ENCODE data around the gene SLC25A39. TPM values are rescaled to one million over a fixed set of nuclear protein-coding genes. Genes with fewer than 3 reads are reported as not detected.

SLC25A39 gene
- total and polyA plus RNA-seq, 2 of the 13 experiments (the other 11 are each of a cell fraction or from before 2014, with no cell fraction given), result 144 to 151 TPM

DNA sequence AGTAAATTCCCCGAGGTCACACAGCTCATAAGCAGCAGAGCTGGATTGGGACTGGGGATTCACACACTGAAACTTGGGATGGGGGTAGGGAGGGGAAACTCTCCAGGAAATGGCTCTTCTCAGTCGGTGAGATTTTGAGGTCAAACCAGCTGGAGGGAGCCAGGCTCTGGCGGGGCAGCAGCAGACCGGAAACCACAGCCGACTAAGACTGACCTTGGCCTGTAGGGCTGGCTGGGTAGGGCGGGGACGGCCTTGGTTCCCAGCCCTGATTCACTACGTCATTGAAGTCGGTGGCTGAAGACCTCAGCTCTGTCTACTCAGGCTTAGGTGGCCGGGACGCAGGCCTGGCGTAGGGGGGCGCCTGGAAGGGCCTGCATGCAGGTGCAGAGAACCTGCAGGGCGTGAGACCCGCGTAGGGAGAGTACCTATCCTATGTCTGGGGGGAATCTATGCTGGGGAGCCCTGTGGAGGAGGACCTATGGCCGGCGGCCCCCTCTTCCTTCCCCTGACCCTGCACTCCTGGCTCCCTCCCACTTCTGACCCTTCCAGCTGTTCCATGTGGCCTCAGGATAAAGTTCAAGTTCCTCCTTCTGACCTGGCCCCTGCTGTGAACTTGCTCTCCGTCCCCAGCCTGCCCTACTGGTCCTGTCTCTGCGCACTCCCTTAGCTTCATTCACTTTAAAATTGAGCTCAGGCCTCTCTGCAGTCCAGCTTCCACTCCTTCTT, 44.8 kb downstream of the SLC25A39 start (continued):
- TF ChIP-seq ZMYM2 (CRISPR knock-in tag; IDR thresholded peaks at IDR 0.05), result peak; percentile 69
- peak; percentile 24; the same call in 1 of the 2 replicates for TF ChIP-seq ZBTB38 (CRISPR knock-in tag; IDR thresholded peaks at IDR 0.05)
- TF ChIP-seq ZNF557 (CRISPR knock-in tag; IDR thresholded peaks at IDR 0.05), result no peak
- TF ChIP-seq, protein P1, sequence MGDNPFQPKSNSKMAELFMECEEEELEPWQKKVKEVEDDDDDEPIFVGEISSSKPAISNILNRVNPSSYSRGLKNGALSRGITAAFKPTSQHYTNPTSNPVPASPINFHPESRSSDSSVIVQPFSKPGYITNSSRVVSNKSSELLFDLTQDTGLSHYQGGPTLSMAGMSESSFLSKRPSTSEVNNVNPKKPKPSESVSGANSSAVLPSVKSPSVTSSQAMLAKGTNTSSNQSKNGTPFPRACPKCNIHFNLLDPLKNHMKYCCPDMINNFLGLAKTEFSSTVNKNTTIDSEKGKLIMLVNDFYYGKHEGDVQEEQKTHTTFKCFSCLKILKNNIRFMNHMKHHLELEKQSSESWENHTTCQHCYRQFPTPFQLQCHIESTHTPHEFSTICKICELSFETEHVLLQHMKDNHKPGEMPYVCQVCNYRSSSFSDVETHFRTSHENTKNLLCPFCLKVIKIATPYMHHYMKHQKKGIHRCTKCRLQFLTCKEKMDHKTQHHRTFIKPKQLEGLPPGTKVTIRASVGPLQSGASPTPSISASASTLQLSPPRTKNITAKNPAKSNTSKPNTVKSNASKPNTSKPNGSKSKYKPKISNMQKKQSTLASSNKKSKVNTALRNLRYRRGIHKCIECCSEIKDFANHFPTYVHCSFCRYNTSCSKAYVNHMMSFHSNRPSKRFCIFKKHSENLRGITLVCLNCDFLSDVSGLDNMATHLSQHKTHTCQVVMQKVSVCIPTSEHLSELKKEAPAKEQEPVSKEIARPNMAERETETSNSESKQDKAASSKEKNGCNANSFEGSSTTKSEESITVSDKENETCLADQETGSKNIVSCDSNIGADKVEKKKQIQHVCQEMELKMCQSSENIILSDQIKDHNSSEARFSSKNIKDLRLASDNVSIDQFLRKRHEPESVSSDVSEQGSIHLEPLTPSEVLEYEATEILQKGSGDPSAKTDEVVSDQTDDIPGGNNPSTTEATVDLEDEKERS (CRISPR knock-in tag; IDR thresholded peaks at IDR 0.05), result no peak
- 0 out of 2 replicates have a peak, but pooled peaks have one; percentile 34 for TF ChIP-seq ZNF317 (CRISPR knock-in tag; IDR thresholded peaks at IDR 0.05)
- no peak for TF ChIP-seq ZNF703 (CRISPR knock-in tag; IDR thresholded peaks at IDR 0.05; ENCODE audit: borderline replicate concordance)
- TF ChIP-seq MED1 (CRISPR knock-in tag; IDR thresholded peaks at IDR 0.05), result peak; percentile 67
- TF ChIP-seq SMAD3 (CRISPR knock-in tag; IDR thresholded peaks at IDR 0.05), result 0 out of 2 replicates have a peak, but pooled peaks have one; percentile 57
- peak; percentile 49; the same call in 1 of the 2 replicates for TF ChIP-seq SP4 (CRISPR knock-in tag; IDR thresholded peaks at IDR 0.05)
- TF ChIP-seq RXRB (CRISPR knock-in tag; IDR thresholded peaks at IDR 0.05; ENCODE audit: borderline replicate concordance), result peak; percentile 92
- peak; percentile 73 for TF ChIP-seq HDAC1 (CRISPR knock-in tag; IDR thresholded peaks at IDR 0.05)
- TF ChIP-seq FOXA3 (CRISPR knock-in tag; IDR thresholded peaks at IDR 0.05), result peak; percentile 46
- no peak for TF ChIP-seq ZNF33A (CRISPR knock-in tag; IDR thresholded peaks at IDR 0.05; ENCODE audit: borderline replicate concordance)
- 0 out of 2 replicates have a peak, but pooled peaks have one; percentile 34 for TF ChIP-seq ZNF607 (CRISPR knock-in tag; IDR thresholded peaks at IDR 0.05; ENCODE audit: borderline replicate concordance)
- TF ChIP-seq, protein P2, sequence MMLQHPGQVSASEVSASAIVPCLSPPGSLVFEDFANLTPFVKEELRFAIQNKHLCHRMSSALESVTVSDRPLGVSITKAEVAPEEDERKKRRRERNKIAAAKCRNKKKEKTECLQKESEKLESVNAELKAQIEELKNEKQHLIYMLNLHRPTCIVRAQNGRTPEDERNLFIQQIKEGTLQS (CRISPR knock-in tag; IDR thresholded peaks at IDR 0.05), result peak; percentile 48; the same call in 1 of the 2 replicates
- 0 out of 2 replicates have a peak, but pooled peaks have one; percentile 40 for TF ChIP-seq ZMAT3 (CRISPR knock-in tag; conservative IDR thresholded peaks at IDR 0.05)
- TF ChIP-seq, protein P3, sequence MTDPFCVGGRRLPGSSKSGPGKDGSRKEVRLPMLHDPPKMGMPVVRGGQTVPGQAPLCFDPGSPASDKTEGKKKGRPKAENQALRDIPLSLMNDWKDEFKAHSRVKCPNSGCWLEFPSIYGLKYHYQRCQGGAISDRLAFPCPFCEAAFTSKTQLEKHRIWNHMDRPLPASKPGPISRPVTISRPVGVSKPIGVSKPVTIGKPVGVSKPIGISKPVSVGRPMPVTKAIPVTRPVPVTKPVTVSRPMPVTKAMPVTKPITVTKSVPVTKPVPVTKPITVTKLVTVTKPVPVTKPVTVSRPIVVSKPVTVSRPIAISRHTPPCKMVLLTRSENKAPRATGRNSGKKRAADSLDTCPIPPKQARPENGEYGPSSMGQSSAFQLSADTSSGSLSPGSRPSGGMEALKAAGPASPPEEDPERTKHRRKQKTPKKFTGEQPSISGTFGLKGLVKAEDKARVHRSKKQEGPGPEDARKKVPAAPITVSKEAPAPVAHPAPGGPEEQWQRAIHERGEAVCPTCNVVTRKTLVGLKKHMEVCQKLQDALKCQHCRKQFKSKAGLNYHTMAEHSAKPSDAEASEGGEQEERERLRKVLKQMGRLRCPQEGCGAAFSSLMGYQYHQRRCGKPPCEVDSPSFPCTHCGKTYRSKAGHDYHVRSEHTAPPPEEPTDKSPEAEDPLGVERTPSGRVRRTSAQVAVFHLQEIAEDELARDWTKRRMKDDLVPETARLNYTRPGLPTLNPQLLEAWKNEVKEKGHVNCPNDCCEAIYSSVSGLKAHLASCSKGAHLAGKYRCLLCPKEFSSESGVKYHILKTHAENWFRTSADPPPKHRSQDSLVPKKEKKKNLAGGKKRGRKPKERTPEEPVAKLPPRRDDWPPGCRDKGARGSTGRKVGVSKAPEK (CRISPR knock-in tag; IDR thresholded peaks at IDR 0.05; ENCODE audit: borderline replicate concordance), result no peak
- TF ChIP-seq MYC (CRISPR knock-in tag; IDR thresholded peaks at IDR 0.05; ENCODE audit: borderline replicate concordance), result 0 out of 2 replicates have a peak, but pooled peaks have one; percentile 36
- TF ChIP-seq KLF16 (CRISPR knock-in tag; IDR thresholded peaks at IDR 0.05), result 0 out of 4 replicates have a peak, but pooled peaks of 1 of the 2 experiments have one; percentile 27
- TF ChIP-seq SOX6 (IDR thresholded peaks at IDR 0.05), result no peak
- peak; percentile 66 for TF ChIP-seq SOX6 (CRISPR knock-in tag; IDR thresholded peaks at IDR 0.05)
- peak; percentile 53; the same call in 1 of the 2 replicates for TF ChIP-seq ZNF670 (CRISPR knock-in tag; IDR thresholded peaks at IDR 0.05; ENCODE audit: borderline replicate concordance)
- TF ChIP-seq ZNF780A (CRISPR knock-in tag; IDR thresholded peaks at IDR 0.05), result no peak; the same call in 1 of the 2 replicates
- TF ChIP-seq ESRRA (CRISPR knock-in tag; IDR thresholded peaks at IDR 0.05; ENCODE audit: low read depth), result peak; percentile 53; the same call in 1 of the 2 replicates
- TF ChIP-seq RXRA (CRISPR knock-in tag; IDR thresholded peaks at IDR 0.05), result peak; percentile 97
